Right lobe of liver (tissue), 4 donors: ENCODE results near the gene CREB5.

Source experiments
- POLR2A ChIP-seq: fragments of 450-650 bp; IDR thresholded peaks from one replicate; pipeline ENCODE4 v1.6.1; 2017; ENCODE audit warnings: antibody characterized with exemption, mild to moderate bottlenecking
- TF ChIP-seq, protein P1 (sequence below), 4 donors: fragments of 200-600 bp in 3 of 4; fragments of 450-650 bp in 1 of 4; IDR thresholded peaks; one replicate each; pipeline versions ENCODE4 v1.5.1 to v1.8.0; 2016 to 2022; ENCODE audit warnings: antibody characterized with exemption in 4 of 4, mild to moderate bottlenecking in 2 of 4
- donor health status: DM: no; HTN: no; CAD: no.
- donor health status: DM: no; HTN: no; CAD: no.
- donor health status: DM: no; HTN: yes; CAD: no.

DNA sequence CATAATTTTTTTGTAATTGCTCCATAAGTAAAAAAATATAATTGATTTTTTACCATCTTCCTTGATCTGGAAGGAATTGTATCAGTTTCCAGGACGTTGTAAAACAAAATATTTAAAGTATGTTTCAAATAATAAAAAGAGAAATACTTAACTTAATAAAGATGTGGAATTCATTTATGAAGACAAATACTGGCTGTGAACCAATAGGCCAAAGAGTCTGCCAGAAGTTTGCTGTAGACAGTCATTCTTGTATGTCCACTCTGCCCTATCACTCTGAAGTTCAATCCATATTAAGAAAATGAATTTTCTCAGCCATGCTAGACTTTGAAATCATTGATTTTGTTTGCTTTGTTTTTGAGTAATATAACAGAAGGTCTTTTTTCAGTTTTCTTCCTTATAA is 289.4 kb downstream of the CREB5 start:
- TF ChIP-seq, protein P1, sequence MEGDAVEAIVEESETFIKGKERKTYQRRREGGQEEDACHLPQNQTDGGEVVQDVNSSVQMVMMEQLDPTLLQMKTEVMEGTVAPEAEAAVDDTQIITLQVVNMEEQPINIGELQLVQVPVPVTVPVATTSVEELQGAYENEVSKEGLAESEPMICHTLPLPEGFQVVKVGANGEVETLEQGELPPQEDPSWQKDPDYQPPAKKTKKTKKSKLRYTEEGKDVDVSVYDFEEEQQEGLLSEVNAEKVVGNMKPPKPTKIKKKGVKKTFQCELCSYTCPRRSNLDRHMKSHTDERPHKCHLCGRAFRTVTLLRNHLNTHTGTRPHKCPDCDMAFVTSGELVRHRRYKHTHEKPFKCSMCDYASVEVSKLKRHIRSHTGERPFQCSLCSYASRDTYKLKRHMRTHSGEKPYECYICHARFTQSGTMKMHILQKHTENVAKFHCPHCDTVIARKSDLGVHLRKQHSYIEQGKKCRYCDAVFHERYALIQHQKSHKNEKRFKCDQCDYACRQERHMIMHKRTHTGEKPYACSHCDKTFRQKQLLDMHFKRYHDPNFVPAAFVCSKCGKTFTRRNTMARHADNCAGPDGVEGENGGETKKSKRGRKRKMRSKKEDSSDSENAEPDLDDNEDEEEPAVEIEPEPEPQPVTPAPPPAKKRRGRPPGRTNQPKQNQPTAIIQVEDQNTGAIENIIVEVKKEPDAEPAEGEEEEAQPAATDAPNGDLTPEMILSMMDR (IDR thresholded peaks at IDR 0.05): no peak
- no peak for TF ChIP-seq POLR2A
